GM18526 (cell line): ENCODE measurements around the gene CRIP1.

ENCODE experiments used
- POLR2A ChIP-seq: IDR thresholded peaks from 3 replicates; pipeline ENCODE4 v1.6.1; 2011; ENCODE audit not compliant: insufficient read length; ENCODE audit errors: extremely low read depth

CRIP1 gene

GRCh38 chr14:105480807-105481801, 5.6 kb upstream of the CRIP1 start:
- peak; percentile 14 for TF ChIP-seq POLR2A

- TF ChIP-seq POLR2A, result no peak
These were observed 4.7 kb upstream of the CRIP1 start for GRCh38 chr14:105481886-105482457.

- no peak for TF ChIP-seq POLR2A
These were observed 4.1 kb upstream of the CRIP1 start for GRCh38 chr14:105482486-105483110.

- TF ChIP-seq POLR2A, result no peak
These were observed 3.2 kb upstream of the CRIP1 start for GRCh38 chr14:105483300-105484068.

GRCh38 chr14:105484069-105484996, 2.4 kb upstream of the CRIP1 start:
- no peak for TF ChIP-seq POLR2A

- TF ChIP-seq POLR2A, result no peak
These were observed 1.7 kb upstream of the CRIP1 start for GRCh38 chr14:105484997-105485393.

GRCh38 chr14:105485739-105486162, 935 bp upstream of the CRIP1 start:
- no peak for TF ChIP-seq POLR2A

- TF ChIP-seq POLR2A, result peak; percentile 66
These were observed 325 bp downstream of the CRIP1 start for GRCh38 chr14:105486974-105487448.

GRCh38 chr14:105487449-105487985, 831 bp downstream of the CRIP1 start:
- peak; percentile 31 for TF ChIP-seq POLR2A

GRCh38 chr14:105487986-105488777, 1.5 kb downstream of the CRIP1 start:
- no peak for TF ChIP-seq POLR2A

GRCh38 chr14:105488781-105489541, 2.3 kb downstream of the CRIP1 start:
- no peak for TF ChIP-seq POLR2A
